OCI-LY7 (cell line): Measurements from ENCODE around the gene FMNL1.

Experiments
- EZH2phosphoT487 ChIP-seq: fragments of 200-600 bp; sonication (generic); IDR thresholded peaks from 2 replicates; pipeline ENCODE4 v1.6.1; 2018; ENCODE audit warnings: low read depth, borderline replicate concordance, mild to moderate bottlenecking, mixed run types, antibody characterized with exemption, low read length, moderate library complexity, mixed read lengths
- TF ChIP-seq, protein P1 (sequence below): fragments of 200-600 bp; sonication (generic); conservative IDR thresholded peaks from 2 replicates; pipeline ENCODE4 v1.5.1; 2014; ENCODE audit warnings: mild to moderate bottlenecking, antibody characterized with exemption, low read length, moderate library complexity, mixed read lengths

DNA sequence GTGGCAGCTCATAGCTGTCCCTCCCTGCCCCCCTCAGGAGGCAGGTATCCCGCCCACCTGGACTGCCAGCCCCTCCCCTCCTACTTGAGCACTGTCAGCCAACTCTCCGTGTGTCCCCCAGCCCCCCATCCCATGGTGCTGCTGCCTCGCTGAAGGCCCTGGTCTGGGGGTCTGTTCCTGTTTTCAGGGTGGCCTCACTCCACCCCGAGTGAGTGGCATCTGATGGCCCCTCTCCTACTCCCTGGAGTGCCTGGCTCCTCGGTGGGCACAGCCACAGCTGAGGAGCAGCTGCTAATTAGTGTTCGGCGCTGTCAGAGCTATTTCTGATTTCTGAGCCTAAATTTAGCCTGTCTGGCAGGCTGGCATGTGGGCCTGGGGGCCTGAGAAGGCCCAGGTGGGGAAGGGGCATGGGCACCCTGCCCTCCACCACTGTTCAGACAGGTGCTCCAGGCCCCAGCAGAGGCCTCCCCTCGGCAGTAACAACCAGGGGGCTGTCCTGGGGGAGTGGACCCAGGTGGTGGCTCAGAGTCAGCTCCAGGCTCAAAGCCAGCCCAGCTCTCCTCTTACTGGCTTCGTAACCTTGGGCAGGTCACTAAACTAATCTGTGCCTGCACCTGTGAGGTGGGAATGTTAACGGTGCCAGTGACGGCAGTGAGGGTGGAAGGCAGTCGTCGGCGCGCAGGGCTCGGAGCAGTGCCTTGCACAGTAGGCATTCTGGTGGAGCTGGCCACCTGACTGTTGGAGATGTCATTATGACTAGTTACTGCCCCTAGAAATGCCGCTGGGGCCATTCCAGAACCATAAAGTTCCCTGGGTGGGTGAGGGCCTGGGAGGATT is 6.5 kb downstream of the FMNL1 start:
- TF ChIP-seq, protein P1, sequence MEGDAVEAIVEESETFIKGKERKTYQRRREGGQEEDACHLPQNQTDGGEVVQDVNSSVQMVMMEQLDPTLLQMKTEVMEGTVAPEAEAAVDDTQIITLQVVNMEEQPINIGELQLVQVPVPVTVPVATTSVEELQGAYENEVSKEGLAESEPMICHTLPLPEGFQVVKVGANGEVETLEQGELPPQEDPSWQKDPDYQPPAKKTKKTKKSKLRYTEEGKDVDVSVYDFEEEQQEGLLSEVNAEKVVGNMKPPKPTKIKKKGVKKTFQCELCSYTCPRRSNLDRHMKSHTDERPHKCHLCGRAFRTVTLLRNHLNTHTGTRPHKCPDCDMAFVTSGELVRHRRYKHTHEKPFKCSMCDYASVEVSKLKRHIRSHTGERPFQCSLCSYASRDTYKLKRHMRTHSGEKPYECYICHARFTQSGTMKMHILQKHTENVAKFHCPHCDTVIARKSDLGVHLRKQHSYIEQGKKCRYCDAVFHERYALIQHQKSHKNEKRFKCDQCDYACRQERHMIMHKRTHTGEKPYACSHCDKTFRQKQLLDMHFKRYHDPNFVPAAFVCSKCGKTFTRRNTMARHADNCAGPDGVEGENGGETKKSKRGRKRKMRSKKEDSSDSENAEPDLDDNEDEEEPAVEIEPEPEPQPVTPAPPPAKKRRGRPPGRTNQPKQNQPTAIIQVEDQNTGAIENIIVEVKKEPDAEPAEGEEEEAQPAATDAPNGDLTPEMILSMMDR: no peak
- no peak for TF ChIP-seq EZH2phosphoT487
